HG02798 (cell line): ENCODE measurements around the gene MRPS14.

Experiments used
- ATAC-seq: cut with Tn5 transposase; IDR thresholded peaks from one replicate; pipeline ENCODE4 v1.9.1; 2021; ENCODE audit warnings: mild to moderate bottlenecking; ENCODE audit not compliant: unreplicated experiment, poor library complexity

The MRPS14 gene

GRCh38 chr1:174989536-174990220 lies 33.5 kb downstream of the MRPS14 start:
- ATAC-seq: no peak

DNA sequence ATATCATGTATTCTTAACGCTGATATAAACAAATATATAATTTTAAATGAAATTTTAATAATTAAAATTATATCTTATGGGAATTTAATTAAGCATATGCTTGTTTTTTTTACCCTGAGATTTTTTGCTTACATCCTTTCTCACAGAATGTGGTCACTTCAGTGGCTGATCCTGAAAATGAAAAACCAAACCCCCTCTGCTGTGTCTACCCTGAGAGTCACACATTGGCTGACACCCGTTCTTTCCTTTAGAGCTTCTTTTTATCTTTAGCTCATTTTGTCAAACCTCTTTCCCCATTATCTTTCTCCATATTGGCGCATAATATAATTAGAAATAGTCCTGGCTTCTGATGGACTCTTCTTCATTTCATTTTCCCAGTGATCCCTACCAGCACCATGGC lies 34.2 kb downstream of the MRPS14 start:
- peak; percentile 57 for ATAC-seq

GRCh38 chr1:174988539-174988938 lies 34.7 kb downstream of the MRPS14 start:
- no peak for ATAC-seq

- ATAC-seq: no peak
Observed at GRCh38 chr1:174984952-174985351, 38.3 kb downstream of the MRPS14 start.

- ATAC-seq: no peak
Observed at GRCh38 chr1:174982971-174983689, 40.1 kb downstream of the MRPS14 start.

GRCh38 chr1:174976436-174977108 lies 46.7 kb downstream of the MRPS14 start:
- no peak for ATAC-seq

DNA sequence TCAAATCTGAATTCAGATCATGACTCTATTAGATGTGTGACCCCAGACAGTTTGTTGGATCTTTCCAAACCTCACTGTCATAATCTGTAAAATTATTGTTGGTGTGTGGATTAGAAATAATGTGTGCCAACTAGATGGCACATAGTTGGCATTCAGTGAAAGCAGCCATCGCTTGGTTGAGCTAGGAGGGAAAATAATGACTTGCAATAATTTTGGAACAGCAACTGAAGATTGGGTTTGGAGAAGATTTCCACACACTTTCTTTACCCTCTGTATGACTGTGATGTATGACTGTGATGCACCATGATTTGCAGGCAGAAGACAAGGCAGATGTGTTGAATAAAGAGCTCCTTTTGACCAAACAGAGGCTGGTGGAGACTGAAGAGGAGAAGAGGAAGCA lies 47.5 kb downstream of the MRPS14 start:
- no peak for ATAC-seq

GRCh38 chr1:174974711-174975119 lies 48.5 kb downstream of the MRPS14 start:
- ATAC-seq: no peak

DNA sequence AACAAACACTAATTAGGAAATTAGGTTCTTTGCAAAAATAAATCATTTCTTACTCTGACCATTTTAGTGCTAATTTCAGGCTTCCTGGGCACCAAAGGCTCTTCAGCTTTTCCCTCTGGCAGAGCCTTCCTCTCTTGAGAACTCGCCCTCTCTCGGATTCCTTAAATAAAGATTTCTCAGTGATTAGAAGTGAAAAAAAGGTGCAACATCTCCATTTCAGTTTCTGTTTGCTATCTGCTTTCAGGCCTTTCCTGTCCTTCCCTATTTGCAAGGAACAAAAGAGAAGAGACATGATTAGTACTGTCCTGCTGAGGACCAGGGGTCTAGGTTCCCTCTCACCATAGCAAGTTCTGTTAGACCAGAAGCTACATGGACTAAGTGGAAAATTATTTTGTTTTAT lies 51.3 kb downstream of the MRPS14 start:
- ATAC-seq: no peak

DNA sequence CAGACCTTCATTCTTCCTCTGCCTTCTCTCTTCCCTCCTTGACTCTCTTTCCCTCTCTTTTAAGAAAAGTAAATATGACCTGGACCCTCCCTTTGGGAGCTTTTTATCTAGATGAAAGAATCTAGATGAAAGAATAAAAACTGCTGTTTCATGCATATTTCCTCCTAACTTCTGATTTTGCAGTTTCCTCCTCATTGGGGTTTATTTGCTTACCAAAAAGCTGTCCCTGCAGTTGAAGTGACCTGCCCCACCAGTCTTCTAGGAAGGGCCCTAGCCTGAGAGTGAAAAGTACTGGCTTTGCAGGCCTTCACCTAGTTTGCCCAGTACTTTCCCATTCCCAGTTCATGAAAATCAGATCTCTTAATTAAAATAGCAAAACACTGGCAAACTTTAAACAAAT lies 51.8 kb downstream of the MRPS14 start:
- ATAC-seq: no peak

DNA sequence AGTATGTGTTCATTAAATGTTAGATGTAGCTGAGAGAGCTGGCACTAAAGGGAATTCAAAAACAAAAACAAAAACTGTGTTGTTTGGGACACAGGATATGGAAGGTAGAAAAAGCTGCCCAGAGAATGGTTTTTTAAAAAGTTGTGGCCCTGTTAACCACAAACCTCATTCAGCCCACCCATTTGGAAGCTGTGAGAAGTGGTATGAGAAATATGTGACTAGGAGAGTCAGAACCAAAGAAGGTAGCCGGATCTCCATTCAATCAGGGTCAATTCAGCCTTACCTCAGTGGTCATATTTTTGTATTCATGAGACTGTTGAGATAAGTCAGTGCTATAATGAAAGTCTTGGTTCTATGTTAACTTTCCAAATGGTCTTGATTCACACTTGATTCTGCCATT lies 53.2 kb downstream of the MRPS14 start:
- ATAC-seq: peak; percentile 32

DNA sequence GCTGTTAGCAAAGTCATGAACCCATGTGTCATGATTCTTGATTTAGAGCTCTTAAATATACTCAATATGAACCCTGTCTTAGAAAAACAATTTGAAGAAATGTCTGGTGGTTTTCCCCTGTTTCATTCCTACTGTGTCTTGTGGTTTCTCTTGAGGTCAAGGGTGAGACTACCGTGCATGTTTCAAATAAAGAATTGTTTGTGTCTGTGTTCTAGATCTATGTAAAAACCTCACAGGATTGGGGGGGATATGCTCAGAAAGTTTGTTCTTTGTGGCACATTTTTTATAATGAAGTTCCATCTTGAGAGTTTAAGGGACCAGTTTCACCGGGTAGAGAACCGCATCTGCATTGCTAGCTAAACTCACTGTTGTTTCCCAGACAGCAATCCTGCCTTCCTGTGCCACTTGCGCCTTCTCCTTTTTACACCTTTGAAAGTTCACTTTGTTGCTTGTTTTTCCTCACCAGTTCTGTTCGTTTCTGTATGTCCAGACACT lies 54.4 kb downstream of the MRPS14 start:
- ATAC-seq: peak; percentile 80

DNA sequence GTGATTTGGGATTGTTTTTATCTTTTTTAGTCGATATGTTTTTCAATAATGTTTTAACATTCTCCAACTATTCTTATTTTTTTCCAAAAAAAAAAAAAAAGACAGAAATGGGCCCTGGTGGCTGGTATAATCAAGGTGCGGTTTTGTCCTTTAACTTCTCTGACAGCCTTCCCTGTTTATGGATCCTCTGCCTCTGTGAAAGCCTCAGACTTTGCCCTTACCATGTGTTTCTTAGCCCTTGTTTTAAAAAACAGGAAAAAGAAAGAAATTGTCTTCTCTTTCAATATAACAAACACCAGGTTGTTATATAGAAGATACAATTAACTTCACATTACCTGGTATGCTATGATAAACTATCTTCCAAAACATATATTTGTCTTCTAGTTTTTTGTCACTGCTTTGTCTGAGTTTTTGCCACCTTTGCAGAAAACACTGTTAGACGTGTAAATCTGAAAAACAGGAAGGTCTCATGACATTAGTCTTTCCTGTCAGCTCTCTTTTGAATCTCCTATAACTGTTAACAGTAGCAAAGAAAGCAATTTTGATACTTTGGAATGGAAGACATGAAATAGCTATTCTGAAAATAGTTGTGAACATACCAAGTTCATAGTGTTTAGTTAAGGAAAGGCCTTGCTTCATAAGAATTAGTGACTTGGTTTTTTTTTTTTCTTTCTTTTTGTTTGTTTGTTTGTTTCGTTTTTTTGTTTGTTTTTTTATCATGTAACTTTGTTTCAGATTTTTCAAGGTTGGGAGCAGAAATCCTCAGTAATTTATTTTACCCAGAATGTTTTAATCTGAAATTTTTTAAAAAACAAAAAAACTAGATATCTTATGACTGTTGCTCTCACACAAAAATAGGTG lies 55.1 kb downstream of the MRPS14 start:
- ATAC-seq: no peak

- ATAC-seq: no peak
Observed at GRCh38 chr1:174966008-174966572, 57.1 kb downstream of the MRPS14 start.

DNA sequence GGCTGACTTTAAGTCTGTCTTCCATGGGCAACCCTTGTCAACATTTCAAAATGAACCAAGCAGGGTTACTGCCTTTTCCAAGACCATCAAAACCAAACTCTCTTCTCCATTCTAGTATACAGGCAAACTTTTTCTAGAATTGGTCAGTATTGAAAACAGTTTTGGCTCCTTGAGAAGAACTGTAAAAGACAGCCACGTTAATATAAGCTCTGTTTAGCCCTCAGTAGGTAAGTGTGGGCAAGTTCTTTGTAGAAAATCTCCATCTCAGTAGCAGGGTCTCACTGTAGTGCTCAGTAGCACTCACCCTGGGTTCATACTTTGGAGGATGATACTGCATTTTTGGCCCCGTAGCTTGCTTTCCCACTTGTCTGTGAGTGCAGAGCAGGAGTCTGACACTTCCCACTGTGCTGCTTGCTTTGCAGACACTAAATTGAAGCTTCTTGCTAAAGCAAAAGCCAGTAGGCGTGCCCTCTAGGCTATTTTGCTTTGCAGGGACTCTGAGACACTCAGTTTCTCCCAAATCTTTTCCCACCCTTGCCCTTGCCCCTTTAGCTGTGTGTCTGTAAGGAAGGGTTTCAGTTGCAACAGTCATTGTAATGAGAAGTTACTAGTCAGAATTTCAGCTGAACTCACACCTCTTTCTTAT lies 57.7 kb downstream of the MRPS14 start:
- ATAC-seq: no peak

GRCh38 chr1:174964972-174965361 lies 58.3 kb downstream of the MRPS14 start:
- no peak for ATAC-seq

GRCh38 chr1:174964261-174964971 lies 58.8 kb downstream of the MRPS14 start:
- no peak for ATAC-seq

DNA sequence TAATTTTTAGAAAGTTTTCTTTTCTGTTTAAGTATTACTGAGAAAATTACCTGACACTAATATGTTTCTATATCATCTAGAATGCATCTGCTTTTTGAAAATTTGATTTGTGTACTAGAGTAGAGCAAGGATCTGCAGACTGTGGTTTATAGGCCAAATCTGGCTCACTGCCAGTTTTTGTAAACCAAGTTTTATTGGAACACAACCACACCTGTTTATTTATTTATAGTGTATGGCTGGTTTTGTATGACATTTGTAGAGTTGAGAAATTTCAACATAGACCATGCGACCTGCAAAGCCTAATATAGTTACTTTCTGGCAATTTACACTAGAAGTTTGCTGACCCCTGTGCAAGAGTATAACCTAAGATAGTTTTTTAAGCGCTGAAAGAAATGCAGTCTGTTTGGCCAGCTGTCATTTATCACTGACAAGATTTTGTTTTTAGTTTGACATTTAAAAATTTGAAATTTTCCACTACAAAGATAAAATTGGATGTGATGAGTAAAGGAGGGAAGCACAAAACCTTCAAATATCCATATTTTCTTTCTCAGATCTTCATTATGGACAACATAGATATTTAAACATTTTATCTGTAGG lies 59.6 kb downstream of the MRPS14 start:
- no peak for ATAC-seq
